Fibroblast of mammary gland (primary cell): ENCODE measurements around the gene NINL.

ENCODE experiments used
- DNase-seq: peaks from one replicate; pipeline ENCODE4 v3.0.0-alpha.2; 2010; ENCODE audit warnings: low read depth
- H3K4me3 ChIP-seq: 2 replicates; pipeline ENCODE4 v1.5.1; 2011; ENCODE audit warnings: low read depth, mild to moderate bottlenecking, low read length, moderate library complexity; ENCODE audit not compliant: control insufficient read depth
- CTCF ChIP-seq: conservative IDR thresholded peaks from 2 replicates; pipeline ENCODE4 v1.5.1; 2011; ENCODE audit warnings: low read depth, low read length, inconsistent platforms; ENCODE audit not compliant: control insufficient read depth, insufficient read depth

NINL gene

DNA sequence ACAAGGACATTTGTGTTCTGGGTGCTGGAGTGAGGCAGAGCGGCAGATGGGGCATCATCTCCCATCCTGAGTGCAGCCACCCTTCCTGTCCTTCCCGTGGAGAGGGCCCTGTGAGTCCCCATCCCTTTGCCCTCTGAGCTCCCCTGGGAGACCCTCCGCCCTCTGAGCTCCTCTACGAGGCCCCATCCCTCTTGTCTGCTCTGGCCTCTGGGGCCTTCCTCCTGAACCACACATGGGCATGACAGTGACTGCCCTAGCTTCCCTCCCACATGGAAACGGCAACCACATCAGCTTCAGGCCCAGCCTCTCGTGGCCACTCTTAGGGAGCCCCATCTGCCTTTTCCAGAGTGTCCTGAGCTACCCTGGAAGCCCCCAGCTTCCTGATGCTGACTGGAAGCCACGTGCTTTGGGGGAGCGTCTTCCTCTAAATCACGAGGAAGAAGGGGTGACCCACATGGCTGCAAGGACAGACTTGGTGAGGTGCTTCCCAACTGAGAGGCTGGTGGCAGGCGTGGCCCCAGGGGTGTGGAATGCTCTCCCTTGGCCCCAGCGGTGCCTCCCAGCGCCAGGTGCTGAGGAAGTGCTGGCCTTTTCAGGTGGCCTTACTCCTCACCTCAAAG lies 125.3 kb downstream of the NINL start:
- no peak for TF ChIP-seq CTCF
- DNase-seq, result no peak
- no peak overlapping the region for H3K4me3 ChIP-seq

DNA sequence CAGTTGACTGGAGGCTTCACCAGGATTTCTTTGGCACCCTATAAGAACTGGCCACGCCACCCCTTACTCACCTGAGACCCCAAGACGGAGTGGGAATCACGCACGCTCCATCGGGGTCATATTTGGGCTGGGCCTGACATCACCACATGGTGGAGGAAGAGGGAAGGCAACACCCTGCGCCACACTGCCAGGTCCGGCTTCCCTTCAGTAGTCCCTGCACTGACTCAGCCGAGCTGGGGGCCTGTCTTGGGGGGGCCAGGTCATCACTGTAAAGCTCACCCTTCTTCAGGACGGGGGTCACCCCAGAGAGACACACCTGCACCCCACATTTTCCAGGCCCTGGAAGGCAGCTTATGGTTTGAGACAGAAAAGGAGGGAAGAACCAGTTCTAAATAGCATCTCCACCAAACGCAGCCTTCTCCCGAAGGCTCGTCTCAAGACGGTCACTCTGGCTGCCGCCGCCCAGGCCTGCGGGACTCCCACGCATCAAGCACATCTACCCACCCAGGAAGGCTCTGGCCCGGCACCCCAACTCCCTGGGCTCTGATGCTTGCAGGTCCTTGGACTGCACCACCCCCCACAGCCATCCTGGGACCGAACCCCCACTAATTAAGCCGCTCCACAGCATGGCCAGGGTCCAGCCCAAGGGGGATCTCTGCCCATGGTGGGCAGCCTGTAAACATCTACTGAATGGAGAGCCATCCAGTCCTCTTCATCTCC lies 126.1 kb downstream of the NINL start:
- no peak for TF ChIP-seq CTCF
- no peak for DNase-seq

GRCh38 chr20:25457886-25458680 lies 127.2 kb downstream of the NINL start:
- TF ChIP-seq CTCF, result no peak
- H3K4me3 ChIP-seq, result no peak overlapping the region

More for the DNA sequence above, 126.1 kb downstream of the NINL start:
- no peak overlapping the region for H3K4me3 ChIP-seq

GRCh38 chr20:25454153-25454900 lies 131.0 kb downstream of the NINL start:
- no peak for DNase-seq

More at GRCh38 chr20:25457886-25458680, 127.2 kb downstream of the NINL start:
- no peak for DNase-seq

GRCh38 chr20:25453035-25453810 lies 132.1 kb downstream of the NINL start:
- no peak overlapping the region for H3K4me3 ChIP-seq
- DNase-seq, result peak; percentile 21
- no peak for TF ChIP-seq CTCF

More at GRCh38 chr20:25454153-25454900, 131.0 kb downstream of the NINL start:
- no peak for TF ChIP-seq CTCF
- H3K4me3 ChIP-seq, result no peak overlapping the region
